Liver (tissue), 3 donors: ENCODE measurements around the gene ATP6V1F.

Experiments used
- ATF3 ChIP-seq: IDR thresholded peaks from 2 replicates; pipeline ENCODE4 v1.6.1; 2016; ENCODE audit warnings: antibody characterized with exemption
- CTCF ChIP-seq: fragments of 150-350 bp; IDR thresholded peaks from 2 replicates; pipeline ENCODE4 v1.5.1; 2017; ENCODE audit warnings: improper control_type of control experiment, low read depth, low read length; ENCODE audit not compliant: missing input control
- EGR1 ChIP-seq, 2 donors: IDR thresholded peaks; 2 replicates each; pipeline ENCODE4 v1.6.1; 2016 to 2018; ENCODE audit warnings: antibody characterized with exemption in 2 of 2, low read depth in 2 of 2
- GABPA ChIP-seq, 2 donors: IDR thresholded peaks in 1 of 2; conservative IDR thresholded peaks in 1 of 2; 2 replicates each; pipeline ENCODE4 v1.6.1; 2016; ENCODE audit warnings: antibody characterized with exemption in 2 of 2, mild to moderate bottlenecking in 1 of 2, moderate library complexity in 1 of 2
- HNF4G ChIP-seq: IDR thresholded peaks from 2 replicates; pipeline ENCODE4 v1.6.1; 2016; ENCODE audit warnings: antibody characterized with exemption
- JUND ChIP-seq, 2 donors: IDR thresholded peaks; 2 replicates each; pipeline ENCODE4 v1.6.1; 2016; ENCODE audit warnings: antibody characterized with exemption in 2 of 2
- MAX ChIP-seq: IDR thresholded peaks from 2 replicates; pipeline ENCODE4 v1.6.1; 2016; ENCODE audit warnings: antibody characterized with exemption
- NR2F2 ChIP-seq: IDR thresholded peaks from 2 replicates; pipeline ENCODE4 v1.6.1; 2016; ENCODE audit warnings: antibody characterized with exemption
- RAD21 ChIP-seq, 2 donors: IDR thresholded peaks; 2 replicates each; pipeline ENCODE4 v1.6.1; 2016; ENCODE audit warnings: antibody characterized with exemption in 2 of 2, mild to moderate bottlenecking in 2 of 2
- REST ChIP-seq: IDR thresholded peaks from 2 replicates; pipeline ENCODE4 v1.6.1; 2016; ENCODE audit warnings: antibody characterized with exemption, mild to moderate bottlenecking
- SP1 ChIP-seq: IDR thresholded peaks from 2 replicates; pipeline ENCODE4 v1.6.1; 2018; ENCODE audit warnings: antibody characterized with exemption, mild to moderate bottlenecking
- TAF1 ChIP-seq: conservative IDR thresholded peaks from 2 replicates; pipeline ENCODE4 v1.6.1; 2016; ENCODE audit warnings: antibody characterized with exemption, mild to moderate bottlenecking
- YY1 ChIP-seq: IDR thresholded peaks from 2 replicates; pipeline ENCODE4 v1.6.1; 2016; ENCODE audit warnings: antibody characterized with exemption, mild to moderate bottlenecking
- ZBTB33 ChIP-seq: IDR thresholded peaks from 2 replicates; pipeline ENCODE4 v1.6.1; 2016; ENCODE audit warnings: antibody characterized with exemption
- donor health status: healthy.
- donor health status: healthy.

- no peak for TF ChIP-seq CTCF
- no peak for TF ChIP-seq MAX
- no peak for TF ChIP-seq YY1
- TF ChIP-seq ATF3, result no peak
- TF ChIP-seq GABPA (IDR thresholded peaks at IDR 0.05 in 1 of 2, conservative IDR thresholded peaks at IDR 0.05 in 1 of 2), result no peak
- TF ChIP-seq RAD21 (IDR thresholded peaks at IDR 0.05), result no peak
- TF ChIP-seq SP1, result no peak
- no peak for TF ChIP-seq REST
- no peak for TF ChIP-seq JUND (IDR thresholded peaks at IDR 0.05)
- TF ChIP-seq TAF1, result no peak
- TF ChIP-seq EGR1 (IDR thresholded peaks at IDR 0.05; ENCODE audit: low read depth in 2 of 2), result no peak
- no peak for TF ChIP-seq ZBTB33
- TF ChIP-seq NR2F2, result no peak
- no peak for TF ChIP-seq HNF4G
These were observed 3.6 kb downstream of the ATP6V1F start for GRCh38 chr7:128865996-128866877.
